ENCODE results near the gene HSFX3.
"Not testable (repeated sequence)": the region's sequence is repeated elsewhere in the genome, so short reads cannot be mapped to it uniquely, and the experiment has no call there.

Gene HSFX3

GRCh38 chrX:149513825-149514428, 35.8 kb downstream of the HSFX3 start:
- DNase-seq = no peak

- peak; percentile 28 for DNase-seq
Measured at GRCh38 chrX:149512225-149512885, 37.4 kb downstream of the HSFX3 start.

- no peak for DNase-seq
Measured at GRCh38 chrX:149511081-149511480, 38.6 kb downstream of the HSFX3 start.

GRCh38 chrX:149510386-149510785, 39.3 kb downstream of the HSFX3 start:
- no peak for DNase-seq

GRCh38 chrX:149508467-149508866, 41.3 kb downstream of the HSFX3 start:
- no peak for DNase-seq

- no peak for DNase-seq
Measured at GRCh38 chrX:149506349-149506748, 43.4 kb downstream of the HSFX3 start.

GRCh38 chrX:149505671-149506070, 44.1 kb downstream of the HSFX3 start:
- DNase-seq = no peak

GRCh38 chrX:149504915-149505651, 44.6 kb downstream of the HSFX3 start, which contains the start of gene IDS:
Gene IDS, minus strand, starts transcription at chrX:149505306. Its CDS starts 169 bp downstream, at chrX:149505137.
- peak; percentile 37 for DNase-seq

- peak; percentile 53 for DNase-seq
Measured at GRCh38 chrX:149504226-149504914, 45.4 kb downstream of the HSFX3 start.

GRCh38 chrX:149503446-149503845, 46.3 kb downstream of the HSFX3 start:
- DNase-seq = peak; percentile 26

GRCh38 chrX:149502923-149503322, 46.8 kb downstream of the HSFX3 start:
- DNase-seq = not testable (repeated sequence)

GRCh38 chrX:149499766-149500165, 50.0 kb downstream of the HSFX3 start:
- DNase-seq = no peak

- no peak for DNase-seq
Measured at GRCh38 chrX:149498767-149499166, 51.0 kb downstream of the HSFX3 start.
